NB4 (cell line): ENCODE data around the gene PKD2.
"Not testable (repeated sequence)": the region's sequence is repeated elsewhere in the genome, so short reads cannot be mapped to it uniquely, and the experiment has no call there.

Source experiments
- DNase-seq: peaks from one replicate; pipeline ENCODE4 v3.0.0; 2010; ENCODE audit warnings: low read depth
- H3K4me3 ChIP-seq: one replicate; pipeline ENCODE4 v1.5.1; 2011; ENCODE audit warnings: mild to moderate bottlenecking, low read depth, low read length, moderate library complexity
- MYC ChIP-seq: IDR thresholded peaks from 2 replicates; pipeline ENCODE4 v1.6.1; 2011; ENCODE audit warnings: low read depth, low read length
- POLR2A ChIP-seq: IDR thresholded peaks from 2 replicates; pipeline ENCODE4 v1.6.1; 2011; ENCODE audit warnings: mild to moderate bottlenecking; ENCODE audit not compliant: insufficient read length; ENCODE audit errors: extremely low read depth
- TF ChIP-seq, protein P1 (sequence below): IDR thresholded peaks from 2 replicates; pipeline ENCODE4 v1.6.1; 2011; ENCODE audit warnings: low read depth, low read length
- TF ChIP-seq, protein P2 (sequence below): IDR thresholded peaks from one replicate; pipeline ENCODE4 v1.5.1; 2012; ENCODE audit warnings: low read depth, low read length

The PKD2 gene

DNA sequence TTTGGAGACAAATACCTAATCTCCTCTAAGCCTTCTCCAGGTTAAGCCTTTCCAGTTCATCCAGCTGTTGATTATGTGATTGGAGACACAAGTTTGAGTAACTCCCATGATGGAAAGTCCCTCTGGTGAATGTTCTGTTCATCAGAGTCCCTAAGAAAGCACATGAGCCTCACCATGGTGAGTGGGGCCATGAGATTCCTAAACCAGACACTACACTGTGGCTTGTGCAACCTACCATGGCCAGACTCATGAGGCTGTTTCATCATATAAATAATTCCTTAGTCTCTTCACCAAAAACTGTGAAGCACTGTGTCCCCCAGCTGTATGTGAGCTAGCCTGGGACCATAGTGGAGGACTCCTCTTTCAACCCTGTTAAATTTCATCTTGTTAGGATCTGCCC, 14.4 kb downstream of the PKD2 start:
- TF ChIP-seq POLR2A = no peak
- TF ChIP-seq, protein P1, sequence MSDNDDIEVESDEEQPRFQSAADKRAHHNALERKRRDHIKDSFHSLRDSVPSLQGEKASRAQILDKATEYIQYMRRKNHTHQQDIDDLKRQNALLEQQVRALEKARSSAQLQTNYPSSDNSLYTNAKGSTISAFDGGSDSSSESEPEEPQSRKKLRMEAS = no peak
- TF ChIP-seq, protein P2, sequence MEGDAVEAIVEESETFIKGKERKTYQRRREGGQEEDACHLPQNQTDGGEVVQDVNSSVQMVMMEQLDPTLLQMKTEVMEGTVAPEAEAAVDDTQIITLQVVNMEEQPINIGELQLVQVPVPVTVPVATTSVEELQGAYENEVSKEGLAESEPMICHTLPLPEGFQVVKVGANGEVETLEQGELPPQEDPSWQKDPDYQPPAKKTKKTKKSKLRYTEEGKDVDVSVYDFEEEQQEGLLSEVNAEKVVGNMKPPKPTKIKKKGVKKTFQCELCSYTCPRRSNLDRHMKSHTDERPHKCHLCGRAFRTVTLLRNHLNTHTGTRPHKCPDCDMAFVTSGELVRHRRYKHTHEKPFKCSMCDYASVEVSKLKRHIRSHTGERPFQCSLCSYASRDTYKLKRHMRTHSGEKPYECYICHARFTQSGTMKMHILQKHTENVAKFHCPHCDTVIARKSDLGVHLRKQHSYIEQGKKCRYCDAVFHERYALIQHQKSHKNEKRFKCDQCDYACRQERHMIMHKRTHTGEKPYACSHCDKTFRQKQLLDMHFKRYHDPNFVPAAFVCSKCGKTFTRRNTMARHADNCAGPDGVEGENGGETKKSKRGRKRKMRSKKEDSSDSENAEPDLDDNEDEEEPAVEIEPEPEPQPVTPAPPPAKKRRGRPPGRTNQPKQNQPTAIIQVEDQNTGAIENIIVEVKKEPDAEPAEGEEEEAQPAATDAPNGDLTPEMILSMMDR = no peak
- TF ChIP-seq MYC = no peak
- no peak for DNase-seq
- no peak overlapping the region for H3K4me3 ChIP-seq

DNA sequence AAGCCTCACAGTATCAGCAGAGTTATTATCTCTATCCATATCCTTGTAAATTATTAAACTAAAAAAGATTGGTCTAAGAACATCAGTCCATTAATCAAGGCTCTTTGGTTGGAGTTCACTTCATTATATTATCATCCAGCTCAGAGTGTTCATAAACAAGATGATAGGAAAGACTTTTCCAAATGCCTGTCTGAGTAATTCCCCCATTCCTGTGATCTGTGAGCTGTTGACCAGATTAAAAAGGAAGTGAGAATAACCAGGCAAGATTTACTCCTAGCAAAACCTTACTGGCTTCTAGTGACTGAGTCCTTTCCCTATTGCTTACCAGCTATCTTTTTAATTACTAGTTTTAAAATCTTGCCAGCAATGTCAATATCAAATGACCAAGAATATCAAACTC, 14.9 kb downstream of the PKD2 start:
- no peak for DNase-seq
- TF ChIP-seq, protein P2 = no peak
- no peak for TF ChIP-seq MYC
- TF ChIP-seq, protein P1 = no peak
- no peak for TF ChIP-seq POLR2A
- H3K4me3 ChIP-seq = no peak overlapping the region

DNA sequence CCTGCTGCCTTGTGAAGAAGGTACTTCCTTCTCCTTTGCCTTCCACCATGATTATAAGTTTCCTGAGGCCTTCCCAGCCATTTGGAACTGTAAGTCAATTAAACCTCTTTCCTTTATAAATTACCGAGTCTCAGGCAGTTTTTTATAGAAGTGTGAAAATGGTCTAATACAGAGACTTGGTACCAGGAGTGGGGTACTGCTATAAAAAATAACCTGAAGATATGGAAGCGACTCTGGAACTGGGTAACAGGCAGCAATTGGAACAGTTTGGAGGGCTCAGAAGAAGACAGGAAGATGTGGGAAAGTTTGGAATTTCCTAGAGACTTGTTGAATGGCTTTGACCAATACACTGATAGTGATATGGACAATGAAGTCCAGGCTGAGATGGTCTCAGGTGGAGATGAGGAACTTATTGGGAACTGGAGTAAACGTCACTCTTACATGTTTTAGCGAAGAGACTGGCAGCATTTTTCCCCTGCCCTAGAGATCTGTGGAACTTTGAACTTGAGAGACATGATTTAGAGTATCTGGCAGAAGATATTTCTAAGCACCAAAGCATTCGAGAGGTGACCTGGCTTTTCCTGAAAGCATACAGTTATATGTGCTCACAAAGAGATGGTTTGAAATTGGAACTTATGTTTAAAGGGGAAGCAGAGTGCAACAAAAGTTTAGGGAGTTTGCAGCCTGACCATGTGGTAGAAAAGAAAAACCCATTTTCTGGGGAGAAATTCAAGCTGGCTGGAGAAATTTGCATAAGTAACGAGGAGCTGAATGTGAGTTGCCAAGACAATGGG, 18.6 kb downstream of the PKD2 start:
- H3K4me3 ChIP-seq, DNase-seq: not testable (repeated sequence)

DNA sequence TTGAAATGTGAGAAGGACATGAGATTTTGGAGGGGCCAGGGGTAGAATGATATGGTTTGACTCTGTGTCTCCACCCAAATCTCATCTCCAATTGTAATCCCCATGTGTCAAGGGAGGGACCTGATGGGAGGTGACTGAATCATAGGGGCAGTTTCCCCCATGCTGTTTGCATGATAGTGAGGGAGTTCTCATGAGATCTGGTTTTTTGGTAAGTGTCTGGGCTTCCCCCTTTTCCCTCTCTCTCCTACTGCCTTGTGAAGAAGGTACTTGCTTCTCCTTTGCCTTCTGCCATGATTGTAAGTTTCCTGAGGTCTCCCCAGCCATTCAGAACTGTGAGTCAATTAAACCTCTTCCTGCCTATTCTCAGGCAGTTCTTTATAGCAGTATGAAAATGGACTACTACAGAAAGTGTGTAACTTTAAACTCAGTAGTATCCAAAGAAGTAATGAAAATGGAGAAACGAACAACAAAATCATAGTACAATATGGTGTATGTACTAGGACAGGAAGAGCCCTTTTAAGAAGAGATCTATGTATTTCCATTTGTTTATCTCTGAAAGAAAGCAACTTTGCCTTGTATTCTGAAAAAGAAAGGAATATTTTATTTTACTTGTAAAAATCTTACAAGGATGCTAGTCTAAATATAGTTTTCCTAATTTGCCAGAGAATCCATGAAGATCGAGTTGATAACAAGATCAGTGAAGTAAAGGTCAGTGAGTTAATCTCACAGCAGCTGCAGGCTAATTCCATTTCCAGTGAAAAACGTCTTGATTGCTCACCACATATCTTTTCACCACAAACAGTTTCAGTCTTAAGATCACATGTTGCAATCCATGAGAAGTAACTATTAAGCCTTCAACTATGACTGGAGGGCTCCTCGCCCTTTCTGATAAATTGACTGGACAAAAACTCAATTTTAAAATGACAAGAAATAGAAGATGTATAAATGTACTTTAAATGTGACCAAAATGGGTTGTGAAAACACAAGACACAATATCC, 20.5 kb downstream of the PKD2 start:
- DNase-seq = peak; percentile 68
- H3K4me3 ChIP-seq = no peak overlapping the region
- TF ChIP-seq, protein P2 = no peak
- no peak for TF ChIP-seq MYC
- TF ChIP-seq, protein P1 = 0 out of 2 replicates have a peak, but pooled peaks have one; percentile 11

DNA sequence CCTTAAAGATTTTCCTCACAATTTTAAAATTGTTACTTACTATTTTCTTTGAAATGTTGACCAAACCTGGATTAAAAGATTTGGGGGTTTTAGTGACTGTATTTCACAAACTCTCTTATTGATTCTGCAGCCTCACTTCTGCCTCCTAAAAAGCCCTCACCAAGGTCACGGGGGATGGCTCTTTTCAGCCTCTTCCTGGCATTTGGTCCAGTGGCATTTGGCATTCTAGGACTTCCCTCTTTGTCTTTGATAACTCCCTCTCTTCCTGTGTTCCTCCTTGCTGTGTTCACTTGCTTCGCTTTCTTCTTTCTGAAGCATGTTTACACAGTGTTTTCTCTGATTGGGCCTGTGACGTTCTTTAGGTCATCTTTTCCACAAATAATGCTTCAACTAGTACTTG, 21.5 kb downstream of the PKD2 start:
- no peak for TF ChIP-seq POLR2A
- TF ChIP-seq, protein P2 = no peak
- no peak for TF ChIP-seq MYC
- TF ChIP-seq, protein P1 = no peak
- no peak for DNase-seq
- no peak overlapping the region for H3K4me3 ChIP-seq

DNA sequence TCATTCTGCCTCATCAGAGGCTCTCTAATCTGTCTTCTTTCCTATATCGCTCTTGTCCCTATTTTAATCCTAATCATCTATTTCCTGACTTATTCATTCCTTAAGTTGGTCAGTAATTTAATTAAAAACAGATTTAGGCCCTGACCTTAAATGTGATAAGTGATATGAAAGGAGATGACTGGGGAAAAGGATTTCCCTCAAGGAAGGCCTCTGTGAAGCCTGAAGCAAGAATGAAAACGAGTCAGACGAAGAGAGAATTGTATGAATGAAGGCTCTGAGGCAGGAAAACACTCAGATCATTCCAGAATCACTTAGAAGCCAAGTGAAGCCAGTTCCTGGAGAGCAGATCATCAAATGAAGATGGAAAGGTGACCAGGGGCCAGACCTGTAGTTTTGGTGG, 22.1 kb downstream of the PKD2 start:
- no peak overlapping the region for H3K4me3 ChIP-seq
- no peak for DNase-seq
- TF ChIP-seq, protein P2 = no peak
- TF ChIP-seq POLR2A (no peak), MYC (no peak)
- TF ChIP-seq, protein P1 = no peak
